GM10847 (cell line): ENCODE results near the gene SHB.

Experiments
- POLR2A ChIP-seq: IDR thresholded peaks from 2 replicates; pipeline ENCODE4 v1.6.1; 2011; ENCODE audit not compliant: insufficient read length; ENCODE audit errors: extremely low read depth

Gene SHB

DNA sequence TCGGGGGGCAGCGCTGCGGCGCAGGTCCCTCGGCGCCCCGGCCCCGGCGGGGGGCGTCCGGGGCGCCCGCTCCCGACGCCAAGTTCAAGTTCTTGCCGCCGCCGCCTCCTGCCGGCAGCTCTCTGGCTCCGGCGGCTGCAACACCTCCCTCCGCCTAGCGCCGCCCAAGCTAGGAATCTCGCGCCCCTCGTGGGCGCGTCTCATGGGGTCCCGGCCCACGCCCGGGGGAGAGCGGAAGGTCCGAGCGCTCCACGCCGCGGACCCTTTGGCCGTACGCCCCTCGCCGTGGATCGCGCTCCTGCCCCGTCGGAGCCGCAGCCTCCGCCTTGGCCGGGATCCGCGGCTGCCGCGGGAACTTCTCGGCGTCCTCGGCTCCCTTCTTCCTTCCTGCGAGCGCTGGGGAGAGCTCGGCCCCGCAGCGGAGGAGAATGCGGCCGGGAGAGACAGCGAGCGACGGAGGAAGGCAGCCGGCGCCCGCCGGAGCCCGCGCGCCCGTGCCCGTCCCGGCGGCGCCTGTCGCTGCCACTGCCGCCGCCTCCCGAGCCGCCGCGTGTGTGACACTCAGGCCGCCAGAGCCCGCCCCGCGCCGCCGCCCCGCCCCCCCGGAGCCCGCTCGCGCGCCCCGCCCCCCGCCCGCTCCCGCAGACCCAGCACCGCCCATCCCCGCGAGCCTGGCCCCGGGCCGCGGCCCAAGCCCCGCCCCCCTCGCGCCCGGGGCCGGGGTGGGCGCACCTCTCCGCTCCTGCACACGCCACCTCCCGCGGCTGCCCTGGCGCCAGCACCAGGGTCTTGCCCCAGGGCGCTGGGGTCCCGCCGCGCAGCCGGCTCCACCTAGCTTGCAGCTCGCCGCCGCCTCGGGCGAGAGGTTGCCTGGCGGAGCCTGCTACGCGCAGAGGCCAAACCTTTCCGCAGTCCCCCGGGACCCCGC lies at the start of gene SHB:
Gene SHB, minus strand, starts transcription at position 527 of the 928 bp plus-strand sequence. CDS start 582 bp downstream, outside the sequence.
- peak; percentile 41 for TF ChIP-seq POLR2A

- no peak for TF ChIP-seq POLR2A
These were observed 48.6 kb upstream of the SHB start for GRCh38 chr9:38117651-38118050.

- TF ChIP-seq POLR2A, result no peak
These were observed 45.9 kb upstream of the SHB start for GRCh38 chr9:38114905-38115304.

DNA sequence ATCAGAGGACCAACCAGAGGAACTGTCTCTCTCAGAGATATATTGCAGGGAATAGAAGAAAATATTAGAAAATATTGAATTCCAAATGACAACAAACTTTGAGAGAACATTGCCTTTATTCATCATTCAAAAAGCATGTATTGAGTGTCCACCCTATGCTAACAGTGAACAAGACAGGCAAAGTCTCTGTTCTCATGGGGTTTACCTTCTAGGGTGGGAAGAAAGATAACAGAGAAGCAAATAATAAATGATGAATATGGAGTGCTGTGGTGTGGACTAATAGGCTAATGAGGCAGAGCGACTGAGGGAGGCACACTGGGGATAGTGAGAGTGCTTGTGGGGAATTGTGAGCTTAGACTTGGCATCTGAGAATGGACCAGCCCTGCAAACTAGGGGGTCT lies 43.4 kb upstream of the SHB start:
- TF ChIP-seq POLR2A, result no peak

- no peak for TF ChIP-seq POLR2A
These were observed 43.0 kb upstream of the SHB start for GRCh38 chr9:38112049-38112448.

GRCh38 chr9:38110476-38110875 lies 41.4 kb upstream of the SHB start:
- no peak for TF ChIP-seq POLR2A

- TF ChIP-seq POLR2A, result no peak
These were observed 40.6 kb upstream of the SHB start for GRCh38 chr9:38109601-38110000.

DNA sequence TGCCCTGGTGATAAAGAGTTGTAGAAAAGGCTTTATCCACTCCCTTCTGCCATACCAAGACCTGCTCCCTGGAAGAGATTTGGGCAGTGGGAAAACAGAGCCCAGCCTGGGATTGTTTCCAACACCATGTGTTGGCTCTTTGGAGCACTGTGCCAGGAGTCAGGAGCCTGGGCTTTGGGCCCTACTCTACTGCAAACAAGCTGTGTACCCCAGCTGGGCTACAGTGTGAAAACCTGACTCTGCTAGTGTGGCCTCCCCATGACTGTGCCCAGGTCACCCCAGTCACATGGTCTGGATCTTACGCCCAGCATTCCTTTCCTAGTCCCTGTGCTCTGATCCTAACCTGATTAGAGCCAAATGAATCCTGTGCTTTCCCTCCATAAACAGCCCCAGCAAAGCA lies 39.3 kb upstream of the SHB start:
- TF ChIP-seq POLR2A, result no peak

DNA sequence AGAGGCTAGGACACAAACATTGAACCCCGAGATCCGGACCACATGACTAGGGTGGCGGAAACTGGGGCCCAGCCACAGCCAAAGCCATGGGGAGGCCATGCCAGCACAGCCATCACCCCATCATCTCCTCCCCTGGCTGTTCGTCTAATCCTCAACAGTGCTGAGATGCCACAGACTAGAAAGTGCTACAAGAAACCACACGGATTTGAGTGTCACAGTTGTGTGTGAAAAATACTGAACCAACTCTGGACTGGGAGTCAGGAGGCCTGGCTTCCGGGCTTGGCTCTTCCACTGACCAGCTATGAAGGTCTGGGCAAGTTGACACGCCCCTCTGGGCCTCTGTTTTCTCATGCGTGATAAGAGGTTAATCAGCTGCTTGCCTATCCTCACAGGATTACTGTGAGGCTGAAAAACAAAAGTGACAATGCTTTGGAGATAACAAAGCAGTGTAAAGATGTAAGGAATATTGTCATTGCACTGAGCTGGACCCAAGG lies 38.8 kb upstream of the SHB start:
- no peak for TF ChIP-seq POLR2A

DNA sequence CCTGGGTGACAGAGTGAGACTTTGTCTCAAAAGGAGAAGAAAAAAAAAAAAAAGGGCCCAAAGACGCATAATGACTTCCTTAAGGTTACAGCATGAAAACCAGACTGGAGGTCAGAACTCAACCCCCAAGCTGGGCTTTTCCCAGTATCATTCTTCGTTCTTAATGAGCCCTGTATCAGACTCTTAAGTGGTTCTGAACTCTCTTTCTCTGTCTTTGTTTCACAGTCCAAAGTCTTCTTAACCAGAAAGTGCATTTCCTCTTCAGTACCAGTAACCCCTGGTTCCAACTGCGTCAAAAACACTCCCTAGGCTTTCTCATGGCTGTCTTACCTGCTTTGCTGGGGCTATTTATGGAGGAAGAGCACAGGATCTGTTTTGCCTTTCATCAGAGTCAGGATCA lies 38.4 kb upstream of the SHB start:
- TF ChIP-seq POLR2A, result no peak

GRCh38 chr9:38106488-38106887 lies 37.5 kb upstream of the SHB start:
- TF ChIP-seq POLR2A, result no peak

GRCh38 chr9:38103340-38103739 lies 34.3 kb upstream of the SHB start:
- TF ChIP-seq POLR2A, result no peak

DNA sequence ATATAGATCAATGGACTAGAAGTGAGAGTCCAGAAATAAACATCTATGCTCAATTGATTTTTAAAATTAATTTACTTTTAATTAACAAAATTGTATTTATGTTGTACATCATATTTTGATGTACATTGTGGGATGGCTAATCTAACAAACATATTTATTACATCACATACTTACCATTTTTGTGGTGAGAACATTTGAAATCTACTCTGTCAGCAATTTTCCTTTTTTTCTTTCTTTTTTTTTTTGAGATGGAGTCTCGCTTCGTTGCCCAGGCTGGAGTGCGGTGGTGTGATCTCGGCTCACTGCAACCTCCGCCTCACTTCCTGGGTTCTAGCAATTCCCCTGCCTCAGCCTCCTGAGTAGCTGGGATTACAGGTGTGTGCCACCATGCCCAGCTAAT lies 32.4 kb upstream of the SHB start:
- no peak for TF ChIP-seq POLR2A

DNA sequence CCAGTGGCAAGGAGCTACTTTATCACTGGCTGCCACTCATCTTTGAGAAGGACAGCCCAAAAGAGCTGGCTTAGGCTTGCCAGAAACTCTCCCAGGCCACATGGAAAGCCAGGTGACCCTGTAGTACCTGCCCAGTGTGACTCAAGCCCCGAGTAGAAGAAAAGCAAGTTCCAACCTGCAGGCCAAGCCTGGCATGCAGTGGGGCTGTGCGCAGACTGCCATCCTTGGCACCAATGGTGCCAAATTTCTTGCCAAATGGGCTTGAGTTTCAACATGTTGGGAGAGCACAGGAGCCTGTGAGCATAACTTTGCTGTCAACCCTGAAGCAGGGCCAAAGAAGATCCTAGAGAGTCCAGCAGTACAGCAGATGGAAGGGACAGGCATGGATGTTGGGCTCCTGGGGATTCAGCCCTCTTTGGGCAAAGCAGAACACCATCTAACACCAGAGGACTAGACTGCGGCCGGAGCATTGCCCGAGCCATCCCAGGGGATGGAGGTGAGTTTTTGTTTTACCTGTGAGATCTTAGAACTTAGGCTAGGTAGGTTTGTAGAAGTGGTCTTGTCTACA lies 27.3 kb upstream of the SHB start:
- TF ChIP-seq POLR2A, result no peak

- no peak for TF ChIP-seq POLR2A
These were observed 25.1 kb upstream of the SHB start for GRCh38 chr9:38094165-38094564.

DNA sequence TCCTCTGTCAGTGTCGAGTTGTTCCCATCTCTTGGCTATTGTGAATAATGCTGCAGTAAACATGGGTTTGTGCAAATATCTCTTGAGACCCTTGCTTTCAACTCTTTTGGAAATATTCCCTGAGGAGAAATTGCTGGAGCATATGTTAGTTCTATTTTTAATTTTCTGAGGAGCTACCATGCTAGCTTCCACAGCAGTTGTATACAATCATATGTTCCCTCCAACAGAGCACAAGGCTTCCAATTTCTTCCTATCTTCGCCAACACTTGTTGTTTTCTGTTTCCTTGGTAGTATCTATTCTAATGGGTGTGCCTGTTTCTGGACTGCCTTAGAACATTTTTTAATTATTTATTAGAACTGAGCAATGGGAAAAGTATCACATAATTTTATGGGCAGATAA lies 23.6 kb upstream of the SHB start:
- no peak for TF ChIP-seq POLR2A
